ENCODE measurements around the gene FBXL14. TPM values are rescaled to one million over a fixed set of nuclear protein-coding genes. Genes with fewer than 3 reads are reported as not detected.
A peak's percentile ranks its signal among the peaks of the same experiment; 100 is the strongest.

Gene FBXL14
- total RNA-seq, 3 donors from 2014 or later (not counting 1 experiment from before 2014, with no cell fraction given) = 18.7 to 24.9 (median 22.8) TPM

GRCh38 chr12:1628666-1629337 is 34.4 kb upstream of the FBXL14 start, which contains the start of gene WNT5B:
Gene WNT5B (plus strand): TSS chr12:1629231. CDS start chr12:1631355, 2,124 bp downstream.
- Mint-ChIP-seq H3K36me3 (no peaks in the 10 kb centered on the region), H3K9me3 (no peaks in the 10 kb centered on the region), H3K4me1 (peaks cover 4 to 16% of the 10 kb centered on the region in 2 donors), H3K4me3 (peak within 1 kb of the TSS; percentile 59), H3K27ac (no peak within 1 kb of the TSS), H3K27me3 (ENCODE audit: low read depth in 2 of 2) (peaks cover 43 to 67% of the 10 kb centered on the region in 2 donors)
- H3K4me3 ChIP-seq (ENCODE audit: low read length) = no peak within 1 kb of the TSS
- H3K27ac ChIP-seq (ENCODE audit: low read length) = no peak within 1 kb of the TSS
- H3K36me3 ChIP-seq (ENCODE audit: control insufficient read depth, insufficient read depth, low read length) = no peaks in the 10 kb centered on the region
- no peaks in the 10 kb centered on the region for H3K9me3 ChIP-seq (ENCODE audit: control insufficient read depth, insufficient read depth, low read length)
- intact Hi-C loops (cut with micrococcal nuclease) = no loop called here
- DNase-seq = no peak
- H3K27me3 ChIP-seq (ENCODE audit: control insufficient read depth, insufficient read depth, low read length) = peaks cover 26% of the 10 kb centered on the region
- no peak for TF ChIP-seq CTCF (IDR thresholded peaks at IDR 0.05)
- WGBS (ENCODE audit: insufficient coverage) = 82% methylated on average over 17 of the region's 17 CpGs
- peaks cover 18% of the 10 kb centered on the region for H3K4me1 ChIP-seq (ENCODE audit: control insufficient read depth, insufficient read depth, low read length)
- no peak for ATAC-seq

GRCh38 chr12:1622406-1622805 is 28.0 kb upstream of the FBXL14 start:
- Mint-ChIP-seq H3K4me1 (peaks cover 0 to 6% of the 10 kb centered on the region in 2 donors), H3K27me3 (ENCODE audit: low read depth in 2 of 2) (peaks cover 22 to 35% of the 10 kb centered on the region in 2 donors), H3K4me3 (no peak overlapping the region), H3K36me3 (no peaks in the 10 kb centered on the region), H3K9me3 (no peaks in the 10 kb centered on the region), H3K27ac (no peak overlapping the region)
- no peaks in the 10 kb centered on the region for H3K4me1 ChIP-seq (ENCODE audit: control insufficient read depth, insufficient read depth, low read length)
- 92% methylated on average over 3 of the region's 3 CpGs for WGBS (ENCODE audit: insufficient coverage)
- intact Hi-C loops (cut with micrococcal nuclease) = no loop called here
- H3K27ac ChIP-seq (ENCODE audit: low read length) = no peak overlapping the region
- no peak overlapping the region for H3K4me3 ChIP-seq (ENCODE audit: low read length)
- ATAC-seq = no peak
- H3K9me3 ChIP-seq (ENCODE audit: control insufficient read depth, insufficient read depth, low read length) = no peaks in the 10 kb centered on the region
- no peak for DNase-seq
- no peak for TF ChIP-seq CTCF (IDR thresholded peaks at IDR 0.05)
- H3K27me3 ChIP-seq (ENCODE audit: control insufficient read depth, insufficient read depth, low read length) = no peaks in the 10 kb centered on the region
- no peaks in the 10 kb centered on the region for H3K36me3 ChIP-seq (ENCODE audit: control insufficient read depth, insufficient read depth, low read length)

- WGBS (ENCODE audit: insufficient coverage) = 43% methylated on average over 1 of the region's 1 CpG
- ATAC-seq (no peak), DNase-seq (no peak)
- Histone ChIP-seq H3K27me3 (ENCODE audit: control insufficient read depth, insufficient read depth, low read length) (no peaks in the 10 kb centered on the region), H3K36me3 (ENCODE audit: control insufficient read depth, insufficient read depth, low read length) (no peaks in the 10 kb centered on the region), H3K9me3 (ENCODE audit: control insufficient read depth, insufficient read depth, low read length) (no peaks in the 10 kb centered on the region), H3K4me1 (ENCODE audit: control insufficient read depth, insufficient read depth, low read length) (peaks cover 7% of the 10 kb centered on the region), H3K27ac (ENCODE audit: low read length) (no peak overlapping the region), H3K4me3 (ENCODE audit: low read length) (no peak overlapping the region)
- Mint-ChIP-seq H3K4me3 (no peak overlapping the region), H3K9me3 (no peaks in the 10 kb centered on the region), H3K4me1 (peaks cover 0 to 6% of the 10 kb centered on the region in 2 donors), H3K27me3 (ENCODE audit: low read depth in 2 of 2) (peaks cover 27 to 38% of the 10 kb centered on the region in 2 donors), H3K36me3 (no peaks in the 10 kb centered on the region), H3K27ac (no peak overlapping the region)
- no peak for TF ChIP-seq CTCF (IDR thresholded peaks at IDR 0.05)
- intact Hi-C loops (cut with micrococcal nuclease) = no loop called here
Observed at GRCh38 chr12:1620092-1620491, 25.7 kb upstream of the FBXL14 start.

GRCh38 chr12:1619587-1619986 is 25.2 kb upstream of the FBXL14 start:
- Histone ChIP-seq H3K4me1 (ENCODE audit: control insufficient read depth, insufficient read depth, low read length) (peaks cover 7% of the 10 kb centered on the region), H3K36me3 (ENCODE audit: control insufficient read depth, insufficient read depth, low read length) (no peaks in the 10 kb centered on the region), H3K27ac (ENCODE audit: low read length) (no peak overlapping the region), H3K4me3 (ENCODE audit: low read length) (no peak overlapping the region), H3K27me3 (ENCODE audit: control insufficient read depth, insufficient read depth, low read length) (no peaks in the 10 kb centered on the region), H3K9me3 (ENCODE audit: control insufficient read depth, insufficient read depth, low read length) (no peaks in the 10 kb centered on the region)
- 24% methylated on average over 7 of the region's 8 CpGs for WGBS (ENCODE audit: insufficient coverage)
- intact Hi-C loops (cut with micrococcal nuclease) = no loop called here
- DNase-seq (no peak), ATAC-seq (peak in 1 of 3 donors; percentile 57)
- Mint-ChIP-seq H3K36me3 (no peaks in the 10 kb centered on the region), H3K4me1 (peaks cover 0 to 6% of the 10 kb centered on the region in 2 donors), H3K9me3 (no peaks in the 10 kb centered on the region), H3K27me3 (ENCODE audit: low read depth in 2 of 2) (peaks cover 25 to 33% of the 10 kb centered on the region in 2 donors), H3K27ac (no peak overlapping the region), H3K4me3 (no peak overlapping the region)
- TF ChIP-seq CTCF (IDR thresholded peaks at IDR 0.05) = no peak
